HepG2 (cell line): Measurements from ENCODE around the gene SCN2A. TPM values are rescaled to one million over a fixed set of nuclear protein-coding genes. Genes with fewer than 3 reads are reported as not detected.

ENCODE experiments used
- ATAC-seq: fragments of 200-7000 bp; cut with Tn5 transposase; 3 replicates; pipeline ENCODE4 v1.9.1; 2020; ENCODE audit warnings: mild to moderate bottlenecking, moderate library complexity
- BruUV-seq: library from RNA; stranded (reverse); fragments of 400-500 nt; replicated peaks from 2 replicates; lab custom pipeline; 2021; lab: Mats Ljungman, UMichigan
- CTCF ChIA-PET: fragments of 300-600 bp; formaldehyde crosslinking; extraction: SDS; loops from one replicate; lab custom pipeline; 2021; ENCODE audit warnings: low total read pairs, inconsistent platforms, low intra/inter-chr PET ratio; lab: Yijun Ruan, JAX
- POLR2A ChIA-PET: fragments of 350-600 bp; sonication (Branson Sonifier 250); formaldehyde crosslinking; loops from one replicate; lab custom pipeline; 2020; ENCODE audit warnings: antibody characterized with exemption, inconsistent platforms; lab: Yijun Ruan, JAX
- DNase-seq: peaks from one replicate; pipeline ENCODE4 v3.0.0-alpha.2; 2015; ENCODE audit warnings: low spot score
- FAIRE-seq: peaks from 3 replicates; lab custom pipeline; 2011; peaks lifted over from hg19 to GRCh38; lab: Jason Lieb, UNC
- H2AFZ ChIP-seq: one replicate; pipeline ENCODE4 v1.6.1; 2011; ENCODE audit warnings: low read length, inconsistent platforms
- H3K27ac ChIP-seq: fragments of 300-600 bp; 3 replicates; pipeline ENCODE4 v1.8.0; 2011; ENCODE audit warnings: mixed run types, mild to moderate bottlenecking, mixed read lengths, low read length, inconsistent platforms; ENCODE audit not compliant: insufficient read depth; ENCODE audit errors: extremely low read length
- H3K27me3 ChIP-seq, 2 experiments: fragments of 200-600 bp in 1 of 2; 2 replicates in 1 of 2; 3 replicates in 1 of 2; pipeline versions ENCODE4 v1.6.0 to v1.8.0; 2011; ENCODE audit warnings: low read length in 2 of 2, mild to moderate bottlenecking in 2 of 2, moderate library complexity in 2 of 2, inconsistent platforms in 1 of 2; ENCODE audit not compliant: insufficient read depth in 2 of 2, control insufficient read depth in 1 of 2
- H3K36me3 ChIP-seq, 2 experiments: fragments of 200-600 bp in 1 of 2; replicated peaks in 1 of 2; 2 replicates in 1 of 2; 3 replicates in 1 of 2; pipeline versions ENCODE4 v1.5.1 to v1.8.0; 2011; ENCODE audit warnings: low read length in 2 of 2, inconsistent platforms in 1 of 2; ENCODE audit not compliant: insufficient read depth in 2 of 2, control insufficient read depth in 1 of 2
- H3K4me1 ChIP-seq: 2 replicates; pipeline ENCODE4 v1.5.1; 2012; ENCODE audit warnings: low read length, inconsistent platforms; ENCODE audit not compliant: insufficient read depth
- H3K4me2 ChIP-seq: 2 replicates; pipeline ENCODE4 v1.6.0; 2011; ENCODE audit warnings: low read depth, low read length, inconsistent platforms
- H3K4me3 ChIP-seq, 3 experiments: fragments of 200-600 bp in 1 of 3; sonication (generic), shearing (Covaris generic) in 1 of 3; replicated peaks in 1 of 3; 2 replicates each; pipeline ENCODE4 v1.5.1; 2011 to 2016; ENCODE audit warnings: low read length in 3 of 3, inconsistent platforms in 2 of 3, low read depth in 2 of 3, mild to moderate bottlenecking in 2 of 3, control low read depth in 1 of 3, mixed read lengths in 1 of 3; ENCODE audit not compliant: insufficient read depth in 1 of 3
- H3K79me2 ChIP-seq: one replicate; pipeline ENCODE4 v1.6.1; 2011; ENCODE audit warnings: low read length, inconsistent platforms; ENCODE audit not compliant: insufficient read depth
- H3K9ac ChIP-seq: 2 replicates; pipeline ENCODE4 v1.6.0; 2011; ENCODE audit warnings: mild to moderate bottlenecking, low read depth, low read length, inconsistent platforms; ENCODE audit not compliant: insufficient read depth
- H3K9me3 ChIP-seq: 2 replicates; pipeline ENCODE4 v1.5.1; 2012; ENCODE audit warnings: mild to moderate bottlenecking, low read length
- H4K20me1 ChIP-seq: 2 replicates; pipeline ENCODE4 v1.6.0; 2011; ENCODE audit warnings: inconsistent platforms, mild to moderate bottlenecking, low read length, moderate library complexity; ENCODE audit not compliant: insufficient read depth
- ATF1 ChIP-seq: IDR thresholded peaks from 2 replicates; pipeline ENCODE4 v1.6.1; 2016; ENCODE audit warnings: mild to moderate bottlenecking, control low read depth
- ATRX ChIP-seq: sonication (generic); formaldehyde crosslinking; IDR thresholded peaks from 2 replicates; pipeline ENCODE4 v1.4.0; 2020; ENCODE audit warnings: missing genetic modification reagents, borderline replicate concordance
- CREM ChIP-seq, 2 experiments: sonication (generic) in 1 of 2; formaldehyde crosslinking in 1 of 2; IDR thresholded peaks; 2 replicates each; pipeline versions ENCODE4 v1.4.0 to v1.6.1; 2016 to 2020; ENCODE audit warnings: antibody characterized with exemption in 1 of 2, mild to moderate bottlenecking in 1 of 2, missing genetic modification reagents in 1 of 2
- ELF3 ChIP-seq: IDR thresholded peaks from 2 replicates; pipeline ENCODE4 v1.6.1; 2016; ENCODE audit warnings: missing genetic modification reagents, missing compliant biosample characterization
- RAD21 ChIP-seq: fragments of 450-650 bp; formaldehyde crosslinking; IDR thresholded peaks from 2 replicates; pipeline ENCODE4 v1.5.0; 2020; ENCODE audit warnings: mild to moderate bottlenecking
- SNAPC2 ChIP-seq: sonication (generic); formaldehyde crosslinking; IDR thresholded peaks from 2 replicates; pipeline ENCODE4 v1.8.1; 2022; ENCODE audit warnings: mild to moderate bottlenecking, missing genetic modification reagents
- ZBTB4 ChIP-seq: sonication (generic); formaldehyde crosslinking; IDR thresholded peaks from 2 replicates; pipeline ENCODE4 v1.4.0; 2020; ENCODE audit warnings: missing genetic modification reagents, mild to moderate bottlenecking, borderline replicate concordance
- ZNF382 ChIP-seq: sonication (generic); formaldehyde crosslinking; IDR thresholded peaks from 2 replicates; pipeline ENCODE4 v1.5.0; 2020; ENCODE audit warnings: missing genetic modification reagents, mild to moderate bottlenecking, borderline replicate concordance
- ZNF605 ChIP-seq: sonication (generic); formaldehyde crosslinking; IDR thresholded peaks from 2 replicates; pipeline ENCODE4 v1.8.0; 2022; ENCODE audit warnings: mild to moderate bottlenecking, missing genetic modification reagents
- ZNF777 ChIP-seq: sonication (generic); formaldehyde crosslinking; IDR thresholded peaks from 2 replicates; pipeline ENCODE4 v1.4.0; 2020; ENCODE audit warnings: missing genetic modification reagents
- in situ Hi-C: cut with HindIII; loops from 2 replicates; pipeline ENCODE4 v1.10.0; 2017; ENCODE audit warnings: low pct_unique_long_range_greater_than_20kb; ENCODE audit not compliant: extremely low pct_ligation_motif_present
- intact Hi-C: fragments of 100-400 bp; cut with micrococcal nuclease; formaldehyde crosslinking; loops from one replicate; pipeline ENCODE4 v1.10.0; 2022; ENCODE audit not compliant: unreplicated experiment
- polyA plus RNA-seq, 8 experiments: library from polyadenylated mRNA; depleted of rRNA in 3 of 8; stranded (reverse) in 7 of 8; unstranded in 1 of 8; fragments of >200 nt; fragmentation: Illumina TruSeq in 4 of 8; extraction: Trizol in 4 of 8; gene quantifications; 2 replicates each; pipeline versions ENCODE4 v1.2.1 to v1.2.3, GENCODE V29; 2011 to 2016; ENCODE audit warnings: low read depth in 4 of 8, missing spikeins in 1 of 8, mixed read lengths in 1 of 8; ENCODE audit not compliant: insufficient read depth in 1 of 8
- total RNA-seq, 5 experiments: library from RNA; depleted of rRNA; stranded (reverse); fragments of >200 nt; fragmentation: Illumina TruSeq; extraction: Trizol; gene quantifications; 2 replicates each; pipeline ENCODE4 v1.2.3, GENCODE V29; 2016; ENCODE audit warnings: low read depth in 1 of 5

SCN2A gene
- total and polyA plus RNA-seq, 2 of the 13 experiments (the other 11 are each of a cell fraction or from before 2014, with no cell fraction given) = 0.20 to 0.30 TPM

GRCh38 chr2:165273176-165273575 lies 34.0 kb downstream of the SCN2A start:
- Histone ChIP-seq H3K4me2 (no peak overlapping the region), H3K27ac (no peak overlapping the region), H3K36me3 (no peaks in the 10 kb centered on the region), H2AFZ (no peak overlapping the region), H3K27me3 (no peaks in the 10 kb centered on the region), H3K79me2 (no peaks in the 10 kb centered on the region), H3K4me3 (no peak overlapping the region), H3K4me1 (no peaks in the 10 kb centered on the region), H3K9ac (no peak overlapping the region), H3K9me3 (no peaks in the 10 kb centered on the region), H4K20me1 (no peaks in the 10 kb centered on the region)
- no peak for ATAC-seq
- FAIRE-seq = no peak
- ChIA-PET CTCF (no interaction called here), POLR2A (no interaction called here)
- in situ Hi-C loops = no loop called here
- intact Hi-C loops = no loop called here
- BruUV-seq = no TSS peak
- TF ChIP-seq ATF1 (no peak), SNAPC2 (CRISPR knock-in tag) (no peak), ATRX (CRISPR knock-in tag) (no peak), CREM (IDR thresholded peaks at IDR 0.05) (no peak), CREM (CRISPR knock-in tag; IDR thresholded peaks at IDR 0.05) (no peak), RAD21 (CRISPR knock-in tag) (no peak), ZNF605 (CRISPR knock-in tag) (no peak), ZNF382 (no peak), ZBTB4 (CRISPR knock-in tag) (no peak), ZNF777 (no peak), ELF3 (CRISPR knock-in tag) (no peak)
- DNase-seq = no peak
